GM10266 (cell line): ENCODE data around the gene RPS6KA4.

Source experiments
- DNase-seq: peaks from one replicate; pipeline ENCODE4 v3.0.0; 2012; ENCODE audit errors: extremely low spot score
- CTCF ChIP-seq: IDR thresholded peaks from 2 replicates; pipeline ENCODE4 v1.5.1; 2012; ENCODE audit warnings: mild to moderate bottlenecking, low read depth; ENCODE audit not compliant: control insufficient read depth, insufficient read depth; ENCODE audit errors: missing control alignments

RPS6KA4 gene

DNA sequence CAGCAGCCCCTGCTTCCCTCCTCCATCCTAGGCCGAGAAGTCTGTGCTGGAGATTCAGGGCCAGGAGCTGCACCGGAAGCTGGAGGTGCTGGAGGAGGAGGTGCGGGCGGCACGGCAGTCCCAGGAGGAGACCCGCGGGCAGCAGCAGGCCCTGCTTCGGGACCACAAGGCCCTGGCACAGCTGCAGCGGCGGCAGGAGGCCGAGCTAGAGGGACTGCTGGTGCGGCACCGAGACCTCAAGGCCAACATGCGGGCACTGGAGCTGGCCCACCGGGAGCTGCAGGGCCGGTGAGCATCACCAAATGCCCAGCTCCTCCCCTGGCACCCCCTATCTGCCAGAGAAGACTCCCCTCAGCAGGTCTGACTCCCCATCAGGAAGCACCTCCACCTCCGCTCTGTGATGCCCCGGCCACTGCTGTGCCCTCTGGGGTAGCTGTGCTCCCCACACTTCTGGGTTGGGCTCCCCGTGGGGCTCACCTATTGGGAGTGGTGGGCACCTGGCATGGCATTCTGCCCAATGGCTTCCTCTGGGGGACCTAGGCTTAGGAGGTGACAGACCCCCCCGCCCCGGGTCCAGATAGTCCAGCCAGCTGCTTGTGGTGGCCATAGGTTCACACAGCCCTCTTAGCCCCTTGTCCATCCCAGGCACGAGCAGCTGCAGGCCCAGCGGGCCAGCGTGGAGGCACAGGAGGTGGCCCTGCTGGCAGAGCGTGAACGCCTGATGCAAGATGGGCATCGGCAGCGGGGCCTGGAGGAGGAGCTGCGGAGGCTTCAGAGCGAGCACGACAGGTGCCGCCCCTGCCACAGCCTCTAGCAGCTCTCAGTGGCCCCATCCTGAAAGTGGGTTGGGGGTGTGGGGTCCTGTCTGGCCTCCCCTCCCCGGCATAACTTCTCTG, 6.6 kb upstream of the RPS6KA4 start:
- TF ChIP-seq CTCF: no peak
- DNase-seq: no peak

- TF ChIP-seq CTCF: no peak
- no peak for DNase-seq
Measured at GRCh38 chr11:64352995-64353714, 5.8 kb upstream of the RPS6KA4 start.

DNA sequence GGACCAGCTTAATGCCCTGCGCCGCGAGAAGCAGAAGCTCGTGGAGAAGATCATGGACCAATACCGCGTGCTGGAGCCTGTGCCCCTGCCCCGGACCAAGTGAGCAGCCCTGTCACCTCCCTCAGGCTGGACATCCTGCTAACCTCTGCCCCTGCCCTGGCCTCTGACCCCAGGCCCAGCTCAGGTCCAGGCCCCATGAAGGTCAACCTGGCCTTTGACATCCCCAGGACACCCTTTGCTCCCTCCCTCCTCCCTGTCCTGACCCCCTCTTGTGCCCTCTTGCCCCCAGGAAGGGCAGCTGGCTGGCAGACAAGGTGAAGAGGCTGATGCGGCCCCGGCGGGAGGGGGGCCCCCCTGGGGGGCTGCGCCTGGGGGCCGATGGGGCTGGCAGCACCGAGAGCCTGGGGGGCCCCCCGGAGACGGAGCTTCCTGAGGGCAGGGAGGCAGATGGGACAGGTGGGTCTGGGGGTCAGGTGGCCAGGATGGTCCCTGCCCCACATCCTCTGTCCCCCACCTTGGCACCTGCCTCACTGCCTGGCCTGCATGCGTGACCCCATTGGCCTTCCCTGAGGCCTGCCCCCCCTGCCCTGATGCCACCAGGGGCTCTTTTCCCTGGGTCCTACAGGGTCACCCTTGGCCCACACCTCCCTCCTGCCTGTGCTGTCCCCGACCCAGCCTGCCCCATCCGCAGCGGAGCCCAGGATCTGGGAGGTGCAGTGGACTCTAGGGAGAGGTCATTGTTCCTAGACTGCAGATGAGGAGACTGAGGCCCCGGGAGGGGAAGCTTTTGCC, 5.1 kb upstream of the RPS6KA4 start:
- no peak for DNase-seq

GRCh38 chr11:64355078-64355940, 3.7 kb upstream of the RPS6KA4 start:
- DNase-seq: peak; percentile 88
- TF ChIP-seq CTCF: peak; percentile 82

More for the DNA sequence above, 5.1 kb upstream of the RPS6KA4 start:
- TF ChIP-seq CTCF: no peak

DNA sequence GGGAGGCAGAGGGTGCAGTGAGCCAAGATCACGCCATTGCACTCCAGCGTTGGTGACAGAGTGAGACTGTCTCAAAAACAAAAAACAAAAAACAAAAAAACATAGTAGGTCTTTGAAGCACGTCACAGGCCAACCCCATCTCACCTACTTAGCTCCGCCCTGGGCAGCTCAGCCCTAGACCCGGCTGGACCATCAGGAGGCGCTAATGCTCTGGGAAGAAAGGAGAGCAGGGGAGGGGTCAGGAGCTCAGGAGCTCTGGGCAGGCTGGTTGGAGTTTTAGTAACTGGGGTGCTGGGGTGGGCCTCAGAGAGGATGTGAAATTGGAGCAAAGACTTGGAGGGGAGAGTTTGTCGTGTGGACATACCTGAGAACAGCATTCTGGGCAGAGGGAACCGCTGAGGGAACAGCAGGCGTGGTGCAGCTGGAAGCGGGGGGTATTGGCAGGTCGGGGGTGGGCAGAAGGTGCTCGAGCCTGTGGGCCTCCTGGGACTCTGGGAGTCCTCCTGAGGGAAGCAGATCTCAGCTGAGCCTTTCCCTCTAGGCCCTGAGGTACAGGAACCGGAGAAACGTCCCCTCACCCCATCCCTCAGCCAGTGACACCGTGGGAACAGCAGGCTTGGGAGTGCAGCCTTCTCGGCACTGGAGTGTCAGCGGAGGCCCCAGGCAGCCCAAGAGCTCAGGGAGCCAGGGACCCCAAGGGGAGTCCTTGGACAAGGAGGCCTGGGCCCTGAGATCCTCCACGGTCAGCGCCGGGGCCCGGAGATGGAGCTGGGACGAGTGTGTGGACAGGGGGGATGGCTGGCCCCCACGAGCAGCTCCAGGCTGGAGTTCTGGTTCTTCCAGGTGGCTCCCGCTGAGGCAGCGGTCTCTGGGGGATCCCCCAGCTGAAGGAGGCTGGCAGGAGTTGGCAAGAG, 2.2 kb upstream of the RPS6KA4 start:
- TF ChIP-seq CTCF: peak; percentile 45
- no peak for DNase-seq
